SK-N-SH (cell line): ENCODE measurements around the gene SLC22A17.
A peak's percentile ranks its signal among the peaks of the same experiment; 100 is the strongest.

Source experiments
- CTCF ChIP-seq: fragments of 200-600 bp; sonication (generic); IDR thresholded peaks from 2 replicates; pipeline ENCODE4 v1.6.1; 2017; ENCODE audit warnings: antibody characterized with exemption, mild to moderate bottlenecking, moderate library complexity
- ELF1 ChIP-seq: IDR thresholded peaks from 2 replicates; pipeline ENCODE4 v1.4.0; 2012
- EZH2phosphoT487 ChIP-seq: fragments of 200-600 bp; sonication (generic); IDR thresholded peaks from 2 replicates; pipeline ENCODE4 v1.6.1; 2017; ENCODE audit warnings: low read depth, mixed run types, mild to moderate bottlenecking, antibody characterized with exemption, moderate library complexity, borderline replicate concordance
- MXI1 ChIP-seq: IDR thresholded peaks from 2 replicates; pipeline ENCODE4 v1.6.1; 2012; ENCODE audit warnings: mild to moderate bottlenecking, low read depth, low read length, improper control_type of control experiment
- POLR2AphosphoS5 ChIP-seq: IDR thresholded peaks from 2 replicates; pipeline ENCODE4 v1.6.1; 2012; ENCODE audit warnings: low read depth, low read length
- RAD21 ChIP-seq: IDR thresholded peaks from 2 replicates; pipeline ENCODE4 v1.6.1; 2012; ENCODE audit warnings: mild to moderate bottlenecking, low read length
- REST ChIP-seq: IDR thresholded peaks from 2 replicates; pipeline ENCODE4 v1.6.1; 2012; ENCODE audit warnings: mild to moderate bottlenecking, low read depth, low read length, moderate library complexity
- TAF1 ChIP-seq: IDR thresholded peaks from 2 replicates; pipeline ENCODE4 v1.6.1; 2012; ENCODE audit warnings: low read depth, mild to moderate bottlenecking, low read length, moderate library complexity, borderline replicate concordance
- USF2 ChIP-seq: fragments of 150-350 bp; IDR thresholded peaks from 2 replicates; pipeline ENCODE4 v1.6.1; 2017; ENCODE audit warnings: antibody characterized with exemption, low read length, low read depth, borderline replicate concordance
- ZBTB33 ChIP-seq: IDR thresholded peaks from 2 replicates; pipeline ENCODE4 v1.4.0; 2012; ENCODE audit warnings: low read depth, borderline replicate concordance

GRCh38 chr14:23306412-23307145 lies 46.1 kb downstream of the SLC22A17 start, which contains the start of gene BCL2L2:
- no peak for TF ChIP-seq EZH2phosphoT487
- TF ChIP-seq TAF1: peak; percentile 62; the same call in 1 of the 2 replicates
- no peak for TF ChIP-seq USF2
- no peak for TF ChIP-seq CTCF
- TF ChIP-seq MXI1: peak; percentile 82
- TF ChIP-seq POLR2AphosphoS5: peak; percentile 87
- TF ChIP-seq ZBTB33: no peak
- no peak for TF ChIP-seq REST
- TF ChIP-seq ELF1: peak; percentile 82
- no peak for TF ChIP-seq RAD21
